Activated T-helper 9 cell treated with anti-CD3 and anti-CD28 coated beads, Interleukin-2, amount 50 U/mL, for 16 hours (primary cell): ENCODE data around the gene GLE1.

Source experiments
- DNase-seq: peaks from one replicate; pipeline ENCODE4 v3.0.0-alpha.2; 2020; ENCODE audit warnings: low read depth

GLE1 gene, protein sequence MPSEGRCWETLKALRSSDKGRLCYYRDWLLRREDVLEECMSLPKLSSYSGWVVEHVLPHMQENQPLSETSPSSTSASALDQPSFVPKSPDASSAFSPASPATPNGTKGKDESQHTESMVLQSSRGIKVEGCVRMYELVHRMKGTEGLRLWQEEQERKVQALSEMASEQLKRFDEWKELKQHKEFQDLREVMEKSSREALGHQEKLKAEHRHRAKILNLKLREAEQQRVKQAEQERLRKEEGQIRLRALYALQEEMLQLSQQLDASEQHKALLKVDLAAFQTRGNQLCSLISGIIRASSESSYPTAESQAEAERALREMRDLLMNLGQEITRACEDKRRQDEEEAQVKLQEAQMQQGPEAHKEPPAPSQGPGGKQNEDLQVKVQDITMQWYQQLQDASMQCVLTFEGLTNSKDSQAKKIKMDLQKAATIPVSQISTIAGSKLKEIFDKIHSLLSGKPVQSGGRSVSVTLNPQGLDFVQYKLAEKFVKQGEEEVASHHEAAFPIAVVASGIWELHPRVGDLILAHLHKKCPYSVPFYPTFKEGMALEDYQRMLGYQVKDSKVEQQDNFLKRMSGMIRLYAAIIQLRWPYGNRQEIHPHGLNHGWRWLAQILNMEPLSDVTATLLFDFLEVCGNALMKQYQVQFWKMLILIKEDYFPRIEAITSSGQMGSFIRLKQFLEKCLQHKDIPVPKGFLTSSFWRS

GRCh38 chr9:128504485-128505413 lies at the start of gene GLE1:
TSS of gene GLE1 (plus strand) at chr9:128504719. CDS start at chr9:128504806, 87 bp downstream.
- peak; percentile 97 for DNase-seq

DNA sequence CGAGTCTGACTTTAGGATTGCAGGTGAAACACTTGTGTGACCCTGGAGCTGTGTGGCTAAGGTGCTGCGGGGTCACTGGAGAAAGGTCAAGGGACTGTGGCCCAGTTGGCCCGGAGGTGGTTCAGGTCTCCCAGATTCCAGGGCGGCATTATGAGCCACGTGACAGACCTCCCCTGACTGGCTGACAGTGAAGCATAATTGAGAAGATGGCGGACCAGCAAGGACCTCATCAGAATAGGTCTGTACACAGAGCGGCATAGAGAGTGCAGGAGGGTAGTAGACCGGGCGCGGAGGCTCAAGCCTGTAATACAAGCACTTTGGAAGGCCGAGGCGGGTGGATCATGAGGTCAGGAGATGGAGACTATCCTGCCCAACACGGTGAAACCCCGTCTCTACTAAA lies 49.5 kb upstream of the GLE1 start:
- no peak for DNase-seq

DNA sequence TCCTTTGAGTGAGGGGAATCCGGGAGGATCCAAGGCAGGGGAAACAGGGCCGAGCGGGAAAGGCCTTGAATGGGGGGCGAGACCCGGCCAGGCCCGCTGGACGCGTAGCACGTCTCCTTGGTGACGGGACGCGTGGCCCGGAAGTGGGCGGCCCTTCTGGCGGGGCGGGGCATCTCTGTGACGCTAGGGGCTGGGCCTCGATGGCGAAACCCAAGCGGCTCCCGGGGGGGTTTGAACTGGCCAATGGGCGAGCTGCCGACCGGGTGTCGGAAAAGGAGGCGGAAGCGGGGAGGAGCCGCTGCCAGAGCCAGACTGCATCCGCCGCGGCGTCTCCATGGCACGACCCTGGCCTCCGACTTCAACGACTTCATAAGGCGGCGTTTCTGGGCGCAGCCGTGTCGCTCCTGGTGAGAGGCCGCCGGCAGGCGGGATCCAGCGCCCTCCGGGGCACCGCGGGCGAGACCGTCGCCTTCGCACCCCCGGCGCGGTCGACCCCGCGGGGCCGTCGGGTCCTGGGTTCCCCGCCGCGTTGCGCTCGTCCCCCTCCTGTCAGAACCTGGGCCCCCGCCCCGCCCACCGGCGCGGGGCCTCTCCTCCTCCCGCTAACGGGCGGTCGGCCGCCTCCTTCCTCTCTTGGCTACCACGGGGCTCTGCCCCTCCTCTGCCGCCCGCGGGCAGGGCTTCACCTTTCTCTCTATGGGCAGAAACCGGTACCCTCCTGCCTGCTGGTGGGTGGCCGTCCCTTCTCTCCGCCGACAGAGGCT lies 48.5 kb upstream of the GLE1 start, which contains the start of gene ODF2:
ODF2 (plus strand) TSS at position 158 of the 764 bp plus-strand sequence; CDS start at position 244, 86 bp downstream.
- DNase-seq: peak; percentile 98

GRCh38 chr9:128456613-128457061 lies 47.9 kb upstream of the GLE1 start:
- DNase-seq: peak; percentile 50

- no peak for DNase-seq
These were observed 47.3 kb upstream of the GLE1 start for GRCh38 chr9:128457207-128457606.

GRCh38 chr9:128459011-128459410 lies 45.5 kb upstream of the GLE1 start:
- DNase-seq: no peak

GRCh38 chr9:128469070-128469469 lies 35.4 kb upstream of the GLE1 start:
- no peak for DNase-seq

- no peak for DNase-seq
These were observed 34.0 kb upstream of the GLE1 start for GRCh38 chr9:128470560-128470959.

- DNase-seq: no peak
These were observed 31.4 kb upstream of the GLE1 start for GRCh38 chr9:128473104-128473503.

GRCh38 chr9:128475867-128476266 lies 28.7 kb upstream of the GLE1 start:
- DNase-seq: no peak

- no peak for DNase-seq
These were observed 25.3 kb upstream of the GLE1 start for GRCh38 chr9:128479262-128479661.

GRCh38 chr9:128481561-128481960 lies 23.0 kb upstream of the GLE1 start:
- no peak for DNase-seq

GRCh38 chr9:128482186-128482585 lies 22.3 kb upstream of the GLE1 start:
- DNase-seq: no peak

DNA sequence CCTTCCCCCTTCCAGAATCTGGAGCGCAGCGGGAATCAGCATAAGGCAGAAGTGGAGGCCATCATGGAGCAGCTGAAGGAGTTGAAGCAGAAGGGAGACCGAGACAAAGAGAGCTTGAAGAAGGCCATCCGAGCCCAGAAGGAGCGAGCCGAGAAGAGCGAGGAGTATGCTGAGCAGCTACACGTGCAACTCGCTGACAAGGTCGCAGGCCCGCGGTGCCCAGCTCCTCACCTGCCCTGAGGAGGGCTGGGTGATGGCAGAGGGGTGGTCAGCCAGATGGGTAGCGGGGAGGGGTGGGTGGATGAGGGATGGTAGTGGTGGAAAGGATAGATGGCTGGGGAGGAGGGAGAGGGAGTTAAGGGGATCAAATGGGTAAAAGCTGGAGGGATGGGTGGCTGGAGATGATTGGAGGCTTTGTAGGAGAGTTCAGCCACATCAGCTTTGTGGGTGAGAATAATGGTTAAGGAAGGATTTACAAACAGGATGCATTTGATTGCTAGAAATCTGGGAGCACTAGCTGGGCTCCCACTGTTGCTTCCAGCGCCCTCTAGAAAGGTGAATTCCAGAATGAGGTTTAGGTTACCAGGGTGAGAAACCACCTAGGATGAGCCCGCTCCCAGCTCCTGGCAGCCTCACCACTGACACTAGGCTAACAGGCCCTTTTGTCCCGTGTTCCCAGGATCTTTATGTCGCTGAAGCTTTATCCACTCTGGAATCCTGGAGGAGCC lies 19.7 kb upstream of the GLE1 start:
- DNase-seq: no peak

- no peak for DNase-seq
These were observed 19.1 kb upstream of the GLE1 start for GRCh38 chr9:128485414-128485855.

DNA sequence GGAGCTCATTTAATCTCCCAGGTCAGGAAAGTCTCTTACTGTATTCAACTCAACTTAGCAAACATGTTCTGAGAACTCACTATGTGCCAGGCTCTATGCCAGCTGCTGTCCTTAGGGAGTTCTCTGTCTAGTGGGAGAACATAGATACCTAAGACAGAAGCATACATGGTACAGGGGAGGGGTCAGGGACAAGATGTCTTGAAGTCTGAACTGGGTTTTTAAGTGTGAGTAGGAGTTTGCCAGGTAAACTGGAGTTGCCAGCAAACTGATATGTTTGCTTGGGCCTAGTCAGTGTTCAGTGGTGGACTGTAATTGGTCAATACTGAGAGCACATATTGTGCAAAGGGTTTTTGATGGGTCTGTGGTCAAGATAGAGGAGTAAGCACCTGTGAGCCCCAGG lies 18.3 kb upstream of the GLE1 start:
- no peak for DNase-seq

- DNase-seq: no peak
These were observed 11.1 kb upstream of the GLE1 start for GRCh38 chr9:128493424-128493823.

DNA sequence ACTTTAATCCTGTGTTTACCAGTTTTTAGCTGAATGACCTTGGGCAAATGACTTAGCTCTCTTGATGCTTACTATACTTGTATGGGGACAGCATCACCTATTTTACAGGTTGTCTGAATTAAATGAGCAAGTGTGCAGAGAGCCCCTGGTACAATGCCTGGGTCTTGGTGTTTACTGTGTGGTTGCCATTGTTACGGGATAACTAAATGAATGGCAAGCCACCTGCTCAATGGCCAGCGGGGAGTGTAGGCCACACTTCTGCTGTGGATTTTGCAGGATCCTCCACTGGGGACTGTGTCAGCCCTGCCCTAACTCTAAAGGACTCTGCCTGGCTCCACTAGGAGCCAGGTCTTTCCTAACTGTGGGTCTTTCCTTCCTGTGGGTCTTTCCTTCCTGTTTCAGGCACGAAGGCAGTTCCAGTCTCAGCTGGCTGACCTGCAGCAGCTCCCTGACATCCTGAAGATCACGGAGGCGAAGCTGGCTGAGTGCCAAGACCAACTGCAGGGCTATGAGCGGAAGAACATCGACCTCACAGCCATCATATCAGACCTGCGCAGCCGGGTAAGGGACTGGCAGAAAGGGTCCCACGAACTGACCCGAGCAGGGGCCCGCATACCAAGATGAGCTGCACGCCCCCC lies 10.3 kb upstream of the GLE1 start:
- DNase-seq: no peak

GRCh38 chr9:128494746-128495129 lies 9.8 kb upstream of the GLE1 start:
- DNase-seq: no peak

GRCh38 chr9:128495296-128495695 lies 9.2 kb upstream of the GLE1 start:
- no peak for DNase-seq
